GM10266 (cell line): Measurements from ENCODE around the gene MYO1E.

Source experiments
- DNase-seq: peaks from one replicate; pipeline ENCODE4 v3.0.0; 2012; ENCODE audit errors: extremely low spot score
- CTCF ChIP-seq: IDR thresholded peaks from 2 replicates; pipeline ENCODE4 v1.5.1; 2012; ENCODE audit warnings: mild to moderate bottlenecking, low read depth; ENCODE audit not compliant: control insufficient read depth, insufficient read depth; ENCODE audit errors: missing control alignments

The MYO1E gene

GRCh38 chr15:59242649-59243048 is 130.0 kb downstream of the MYO1E start:
- TF ChIP-seq CTCF, result no peak
- no peak for DNase-seq

GRCh38 chr15:59240036-59240435 is 132.6 kb downstream of the MYO1E start:
- no peak for DNase-seq

GRCh38 chr15:59237924-59238331 is 134.7 kb downstream of the MYO1E start:
- TF ChIP-seq CTCF, result no peak
- no peak for DNase-seq

More at GRCh38 chr15:59240036-59240435, 132.6 kb downstream of the MYO1E start:
- no peak for TF ChIP-seq CTCF

DNA sequence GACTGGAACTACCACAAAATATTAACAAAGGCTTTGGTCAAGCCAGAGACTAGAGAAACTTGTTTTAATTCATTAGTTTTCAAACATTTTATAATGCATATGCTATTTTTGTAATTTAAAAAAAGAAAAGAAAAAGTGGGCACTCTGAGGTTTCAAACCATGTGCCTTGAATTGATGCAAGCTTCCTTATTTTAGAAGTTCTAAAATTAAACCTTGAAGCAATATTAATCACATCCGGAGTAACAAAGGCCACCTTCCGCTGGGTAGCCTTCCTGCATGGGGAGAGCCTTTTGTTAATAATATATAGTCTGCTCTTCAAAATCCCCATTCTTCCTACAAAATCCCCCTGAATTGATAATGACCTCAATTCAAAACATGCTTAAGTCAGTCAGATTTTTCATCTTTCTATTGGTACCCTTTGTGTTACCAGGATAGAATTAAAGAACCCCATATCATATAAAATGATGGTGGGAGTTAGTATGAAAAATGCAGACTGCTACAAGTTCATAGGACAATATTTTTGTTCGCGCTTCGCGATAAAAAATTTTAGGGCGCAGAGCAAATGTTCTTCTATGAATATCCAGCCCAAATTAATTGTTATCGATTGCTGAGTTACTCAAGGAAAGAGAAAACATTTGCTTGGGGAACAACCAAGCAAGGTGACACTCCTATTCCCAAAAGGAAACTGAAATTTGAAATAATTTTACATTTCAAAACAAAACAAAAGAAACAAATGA is 135.4 kb downstream of the MYO1E start:
- TF ChIP-seq CTCF, result no peak
- peak; percentile 49 for DNase-seq

DNA sequence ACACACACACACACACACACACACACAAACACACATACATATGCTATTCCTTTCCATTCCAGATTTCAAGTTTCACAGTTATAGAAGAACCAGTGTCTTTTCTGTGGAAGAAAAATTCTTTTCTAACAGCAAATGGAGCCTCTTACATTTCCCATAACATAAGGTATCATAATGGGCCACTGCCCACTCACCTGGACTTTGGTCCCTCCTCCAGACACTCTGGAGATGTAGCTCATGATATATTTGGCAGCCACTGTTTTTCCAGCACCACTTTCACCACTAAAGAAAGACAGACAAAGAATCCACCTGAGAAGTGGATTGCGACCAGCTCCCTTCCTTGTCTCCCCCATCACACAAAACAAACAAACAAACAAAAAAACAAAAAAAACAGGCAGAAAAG is 136.3 kb downstream of the MYO1E start:
- no peak for DNase-seq
- TF ChIP-seq CTCF, result no peak

DNA sequence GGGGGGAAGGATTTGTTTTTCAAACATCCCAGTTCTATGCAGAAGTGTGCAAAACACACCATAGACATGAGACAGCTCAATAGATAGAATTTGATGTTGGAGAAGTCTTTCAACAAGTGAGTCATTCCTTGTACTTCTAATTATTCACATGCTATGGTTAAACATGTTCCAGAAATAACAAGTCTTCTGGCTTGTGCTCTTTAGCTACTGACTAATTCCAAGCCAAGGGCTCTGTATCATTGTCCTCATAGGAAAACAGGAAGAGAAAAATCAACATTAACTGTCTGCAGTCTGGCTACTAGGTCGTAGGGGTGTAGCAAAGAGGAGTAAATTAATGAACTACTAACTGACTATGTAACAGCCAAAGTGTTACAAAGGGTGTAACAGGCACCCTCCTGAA is 140.2 kb downstream of the MYO1E start:
- no peak for TF ChIP-seq CTCF

GRCh38 chr15:59230531-59231055 is 142.1 kb downstream of the MYO1E start:
- no peak for DNase-seq
- no peak for TF ChIP-seq CTCF

More for the DNA sequence above, 140.2 kb downstream of the MYO1E start:
- no peak for DNase-seq
